ENCODE results near the gene PAFAH1B2. TPM values are rescaled to one million over a fixed set of nuclear protein-coding genes. Genes with fewer than 3 reads are reported as not detected.

Gene PAFAH1B2
- total and polyA plus RNA-seq, 7 donors: 13.0 to 46.3 (median 30.8) TPM

DNA sequence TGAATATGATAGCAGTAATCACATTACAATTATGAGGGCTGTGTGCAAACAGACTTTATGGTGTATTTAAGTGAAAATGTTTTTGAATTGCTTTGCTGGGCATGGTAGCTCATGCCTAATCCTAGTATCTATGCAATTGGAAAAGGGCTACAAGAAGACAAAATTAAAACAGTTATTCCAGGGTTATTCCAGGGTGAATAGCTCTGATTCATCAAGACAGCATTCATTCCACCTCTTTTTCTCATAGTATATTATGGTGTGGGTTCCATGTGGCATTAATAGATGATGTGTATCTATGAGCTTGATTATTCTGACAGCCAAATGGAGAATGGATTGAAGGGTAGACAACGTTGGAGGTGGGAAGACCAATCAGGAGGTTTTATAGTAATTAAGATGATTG is 22.4 kb downstream of the PAFAH1B2 start:
- peaks cover 18% of the 10 kb centered on the region for H3K4me1 ChIP-seq
- H3K27me3 ChIP-seq (ENCODE audit: insufficient read depth in 3 of 3, low read length in 2 of 3): no peaks in the 10 kb centered on the region
- H3K36me3 ChIP-seq (ENCODE audit: insufficient read depth in 1 of 2, low read depth in 1 of 2): peaks cover 2 to 82% of the 10 kb centered on the region in 2 donors
- H3K27ac ChIP-seq: no peak overlapping the region
- TF ChIP-seq, protein P1, sequence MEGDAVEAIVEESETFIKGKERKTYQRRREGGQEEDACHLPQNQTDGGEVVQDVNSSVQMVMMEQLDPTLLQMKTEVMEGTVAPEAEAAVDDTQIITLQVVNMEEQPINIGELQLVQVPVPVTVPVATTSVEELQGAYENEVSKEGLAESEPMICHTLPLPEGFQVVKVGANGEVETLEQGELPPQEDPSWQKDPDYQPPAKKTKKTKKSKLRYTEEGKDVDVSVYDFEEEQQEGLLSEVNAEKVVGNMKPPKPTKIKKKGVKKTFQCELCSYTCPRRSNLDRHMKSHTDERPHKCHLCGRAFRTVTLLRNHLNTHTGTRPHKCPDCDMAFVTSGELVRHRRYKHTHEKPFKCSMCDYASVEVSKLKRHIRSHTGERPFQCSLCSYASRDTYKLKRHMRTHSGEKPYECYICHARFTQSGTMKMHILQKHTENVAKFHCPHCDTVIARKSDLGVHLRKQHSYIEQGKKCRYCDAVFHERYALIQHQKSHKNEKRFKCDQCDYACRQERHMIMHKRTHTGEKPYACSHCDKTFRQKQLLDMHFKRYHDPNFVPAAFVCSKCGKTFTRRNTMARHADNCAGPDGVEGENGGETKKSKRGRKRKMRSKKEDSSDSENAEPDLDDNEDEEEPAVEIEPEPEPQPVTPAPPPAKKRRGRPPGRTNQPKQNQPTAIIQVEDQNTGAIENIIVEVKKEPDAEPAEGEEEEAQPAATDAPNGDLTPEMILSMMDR (IDR thresholded peaks at IDR 0.05): no peak
- ATAC-seq (no peak), DNase-seq (no peak)
- no peaks in the 10 kb centered on the region for H3K9me3 ChIP-seq
- intact Hi-C loops (cut with DNase I): no loop called here
- H3K4me3 ChIP-seq: no peak overlapping the region
- WGBS, 3 donors: 46 to 66% (median 56%) methylated on average over 1 of the region's 1 CpG

DNA sequence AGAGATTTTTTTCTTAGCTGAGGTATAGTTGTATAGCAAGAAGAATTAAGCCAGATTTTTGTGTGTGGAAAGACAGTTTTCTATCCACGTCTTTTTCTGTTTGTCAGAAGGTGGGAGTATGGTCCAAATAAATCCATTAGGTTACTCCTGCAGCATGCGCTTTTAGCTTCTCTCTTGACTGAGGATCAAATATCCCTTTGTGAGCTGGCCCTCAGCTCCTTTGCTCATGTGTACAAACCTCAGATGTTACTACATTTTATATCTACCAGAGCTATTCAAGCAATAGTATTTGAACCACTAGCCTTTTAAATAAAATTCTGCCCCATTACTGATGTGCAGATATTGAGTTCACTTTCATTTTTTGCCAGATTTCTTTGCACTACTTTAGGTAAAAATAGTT is 25.6 kb downstream of the PAFAH1B2 start:
- Histone ChIP-seq H3K4me3 (no peak overlapping the region), H3K36me3 (ENCODE audit: insufficient read depth in 1 of 2, low read depth in 1 of 2) (peaks cover 0 to 50% of the 10 kb centered on the region in 2 donors), H3K27ac (peak overlapping the region; percentile 70), H3K9me3 (no peaks in the 10 kb centered on the region), H3K4me1 (peaks cover 39% of the 10 kb centered on the region), H3K27me3 (ENCODE audit: insufficient read depth in 3 of 3, low read length in 2 of 3) (no peaks in the 10 kb centered on the region)
- TF ChIP-seq, protein P1 (IDR thresholded peaks at IDR 0.05): no peak
- DNase-seq (no peak), ATAC-seq (peak; percentile 38 to 71 (median 58))
- 31 to 44% (median 32%) methylated on average over 2 of the region's 2 CpGs for WGBS, 3 donors
- intact Hi-C loops (cut with DNase I): no loop called here

DNA sequence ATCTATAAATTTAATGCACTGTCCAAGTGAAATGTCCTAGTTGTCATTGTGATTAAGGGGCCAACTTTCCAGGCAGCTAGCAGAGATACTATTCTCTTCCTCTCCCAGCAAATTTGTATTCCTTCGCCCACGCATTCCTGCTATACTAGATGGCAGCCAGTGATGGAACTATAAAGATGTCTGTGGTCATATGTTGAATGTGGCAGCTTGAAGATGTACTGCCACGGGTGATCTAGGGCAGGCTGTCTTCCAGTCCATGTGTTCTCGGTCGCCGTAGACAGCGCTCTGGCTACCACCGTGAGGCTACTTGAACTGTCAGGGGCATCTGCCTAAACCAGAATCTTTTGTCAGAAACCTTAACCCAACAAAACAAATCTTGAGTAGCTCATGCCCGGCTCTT is 26.1 kb downstream of the PAFAH1B2 start:
- no peak for DNase-seq
- Histone ChIP-seq H3K27me3 (ENCODE audit: insufficient read depth in 3 of 3, low read length in 2 of 3) (no peaks in the 10 kb centered on the region), H3K36me3 (ENCODE audit: insufficient read depth in 1 of 2, low read depth in 1 of 2) (peaks cover 0 to 45% of the 10 kb centered on the region in 2 donors), H3K4me1 (peaks cover 39% of the 10 kb centered on the region), H3K9me3 (no peaks in the 10 kb centered on the region), H3K4me3 (no peak overlapping the region), H3K27ac (peak overlapping the region; percentile 70)
- TF ChIP-seq, protein P1 (IDR thresholded peaks at IDR 0.05): no peak
- WGBS, 3 donors: 40 to 72% (median 45%) methylated on average over 9 of the region's 9 CpGs
- intact Hi-C loops (cut with DNase I): no loop called here
- peak; percentile 63 to 76 (median 73) for ATAC-seq

DNA sequence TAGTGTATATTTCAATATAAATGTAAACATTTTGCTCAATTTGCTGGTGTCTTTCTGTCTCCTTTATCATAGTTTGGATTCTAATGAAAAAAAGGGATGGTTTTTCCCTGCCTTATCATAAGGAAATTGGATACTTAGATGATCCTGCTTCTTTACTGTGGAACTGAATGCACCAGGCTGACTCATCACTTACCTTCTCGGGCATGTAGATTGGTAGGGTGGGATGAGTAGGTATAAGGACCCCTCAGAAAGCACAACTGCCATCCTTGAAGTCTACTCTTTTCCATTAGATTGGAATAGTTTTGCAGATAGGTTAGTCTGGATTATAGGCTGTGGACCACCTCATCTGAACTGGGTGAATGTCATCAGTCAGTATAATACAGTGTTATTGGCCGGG is 26.9 kb downstream of the PAFAH1B2 start:
- Histone ChIP-seq H3K4me1 (peaks cover 39% of the 10 kb centered on the region), H3K4me3 (no peak overlapping the region), H3K9me3 (no peaks in the 10 kb centered on the region), H3K27me3 (ENCODE audit: insufficient read depth in 3 of 3, low read length in 2 of 3) (no peaks in the 10 kb centered on the region), H3K27ac (peak overlapping the region; percentile 70), H3K36me3 (ENCODE audit: insufficient read depth in 1 of 2, low read depth in 1 of 2) (peaks cover 0 to 37% of the 10 kb centered on the region in 2 donors)
- intact Hi-C loops (cut with DNase I): no loop called here
- 74 to 88% (median 75%) methylated on average over 2 of the region's 2 CpGs for WGBS, 3 donors
- TF ChIP-seq, protein P1 (IDR thresholded peaks at IDR 0.05): no peak
- ATAC-seq (peak in 2 of 4 donors; percentile 9 to 19), DNase-seq (no peak)

DNA sequence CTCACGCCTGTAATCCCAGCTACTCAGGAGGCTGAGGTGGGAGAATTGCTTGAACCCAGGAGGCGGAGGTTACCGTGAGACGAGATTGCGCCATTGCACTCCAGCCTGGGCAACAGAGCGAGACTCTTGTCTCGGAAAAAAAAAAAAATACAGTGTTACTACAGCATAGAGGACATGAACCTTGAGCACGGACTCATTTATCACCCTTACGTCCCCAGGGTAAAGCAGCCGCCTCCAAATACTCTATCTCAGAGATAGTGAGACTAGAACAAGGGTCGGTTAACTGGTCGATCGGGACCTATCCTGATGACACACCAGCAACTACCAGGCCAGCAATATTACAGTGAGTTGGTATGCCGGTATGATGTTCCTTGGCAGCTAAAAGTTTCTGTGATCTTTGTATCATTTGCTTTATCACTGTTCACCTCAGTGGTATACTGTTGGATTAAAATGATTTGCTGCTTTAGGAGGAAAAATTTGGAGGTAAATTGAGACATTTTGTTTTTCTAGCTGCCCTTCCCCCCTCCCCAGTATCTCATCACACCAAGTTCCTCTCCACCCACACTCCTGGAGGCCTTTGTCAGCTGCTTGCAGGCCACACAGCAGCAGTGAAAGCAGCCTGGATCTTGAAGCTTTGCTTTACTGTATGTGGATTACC is 27.4 kb downstream of the PAFAH1B2 start:
- no peak overlapping the region for H3K4me3 ChIP-seq
- no peak for DNase-seq
- ATAC-seq: peak; percentile 26 to 47 (median 32)
- TF ChIP-seq, protein P1 (IDR thresholded peaks at IDR 0.05): no peak
- H3K36me3 ChIP-seq (ENCODE audit: insufficient read depth in 1 of 2, low read depth in 1 of 2): peaks cover 0 to 32% of the 10 kb centered on the region in 2 donors
- no peaks in the 10 kb centered on the region for H3K9me3 ChIP-seq
- H3K27me3 ChIP-seq (ENCODE audit: insufficient read depth in 3 of 3, low read length in 2 of 3): no peaks in the 10 kb centered on the region
- 66 to 83% (median 70%) methylated on average over 14 of the region's 14 CpGs for WGBS, 3 donors
- intact Hi-C loops (cut with DNase I): no loop called here
- H3K4me1 ChIP-seq: peaks cover 39% of the 10 kb centered on the region
- H3K27ac ChIP-seq: peak overlapping the region; percentile 70

Measured in psoas muscle (tissue), 8 donors.